Hepatocyte (in vitro differentiated cells): ENCODE data around the gene GINM1.

Experiments used
- EZH2 ChIP-seq: fragments of 200-600 bp; sonication (generic); IDR thresholded peaks from 2 replicates; pipeline ENCODE4 v1.6.1; 2016; ENCODE audit warnings: antibody characterized with exemption, mild to moderate bottlenecking, borderline replicate concordance
- EZH2phosphoT487 ChIP-seq: fragments of 200-600 bp; sonication (generic); IDR thresholded peaks from one replicate; pipeline ENCODE4 v1.6.1; 2018; ENCODE audit warnings: antibody characterized with exemption, mild to moderate bottlenecking, low read depth, moderate library complexity; ENCODE audit not compliant: unreplicated experiment, severe bottlenecking
- TF ChIP-seq, protein P1 (sequence below): fragments of 200-600 bp; sonication (generic); IDR thresholded peaks from 2 replicates; pipeline ENCODE4 v1.5.1; 2016; ENCODE audit warnings: antibody characterized with exemption, mild to moderate bottlenecking; ENCODE audit not compliant: poor library complexity

DNA sequence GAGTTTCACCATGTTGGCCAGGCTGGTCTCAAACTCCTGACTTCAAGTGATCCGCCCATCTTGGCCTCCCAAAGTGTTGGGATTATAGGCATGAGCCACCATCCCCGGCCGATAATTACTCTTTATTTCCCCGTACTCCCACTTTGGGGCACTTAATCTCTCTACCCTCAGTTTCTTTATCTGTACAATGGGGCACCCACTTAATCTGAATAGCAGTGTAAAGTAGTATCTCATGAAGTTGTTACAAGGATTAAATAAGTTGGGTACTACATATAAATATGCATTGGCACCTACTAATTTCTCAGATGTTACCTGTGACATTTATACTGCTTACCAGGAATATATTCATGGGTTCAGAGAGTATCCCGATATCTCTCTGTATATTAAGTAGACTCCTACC lies 15.2 kb downstream of the GINM1 start:
- TF ChIP-seq, protein P1, sequence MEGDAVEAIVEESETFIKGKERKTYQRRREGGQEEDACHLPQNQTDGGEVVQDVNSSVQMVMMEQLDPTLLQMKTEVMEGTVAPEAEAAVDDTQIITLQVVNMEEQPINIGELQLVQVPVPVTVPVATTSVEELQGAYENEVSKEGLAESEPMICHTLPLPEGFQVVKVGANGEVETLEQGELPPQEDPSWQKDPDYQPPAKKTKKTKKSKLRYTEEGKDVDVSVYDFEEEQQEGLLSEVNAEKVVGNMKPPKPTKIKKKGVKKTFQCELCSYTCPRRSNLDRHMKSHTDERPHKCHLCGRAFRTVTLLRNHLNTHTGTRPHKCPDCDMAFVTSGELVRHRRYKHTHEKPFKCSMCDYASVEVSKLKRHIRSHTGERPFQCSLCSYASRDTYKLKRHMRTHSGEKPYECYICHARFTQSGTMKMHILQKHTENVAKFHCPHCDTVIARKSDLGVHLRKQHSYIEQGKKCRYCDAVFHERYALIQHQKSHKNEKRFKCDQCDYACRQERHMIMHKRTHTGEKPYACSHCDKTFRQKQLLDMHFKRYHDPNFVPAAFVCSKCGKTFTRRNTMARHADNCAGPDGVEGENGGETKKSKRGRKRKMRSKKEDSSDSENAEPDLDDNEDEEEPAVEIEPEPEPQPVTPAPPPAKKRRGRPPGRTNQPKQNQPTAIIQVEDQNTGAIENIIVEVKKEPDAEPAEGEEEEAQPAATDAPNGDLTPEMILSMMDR, result no peak
- no peak for TF ChIP-seq EZH2phosphoT487
- no peak for TF ChIP-seq EZH2
